HG02973 (cell line): Measurements from ENCODE around the gene GAB2.
A peak's percentile ranks its signal among the peaks of the same experiment; 100 is the strongest.
"Not testable (repeated sequence)": the region's sequence is repeated elsewhere in the genome, so short reads cannot be mapped to it uniquely, and the experiment has no call there.

Source experiments
- ATAC-seq: cut with Tn5 transposase; IDR thresholded peaks from one replicate; pipeline ENCODE4 v1.9.1; 2021; ENCODE audit warnings: moderate library complexity; ENCODE audit not compliant: unreplicated experiment

Gene GAB2

GRCh38 chr11:78371221-78371891 is 46.3 kb downstream of the GAB2 start:
- no peak for ATAC-seq

GRCh38 chr11:78370406-78371172 is 47.0 kb downstream of the GAB2 start:
- no peak for ATAC-seq

GRCh38 chr11:78365381-78365792 is 52.2 kb downstream of the GAB2 start:
- ATAC-seq: no peak

GRCh38 chr11:78364128-78364751 is 53.4 kb downstream of the GAB2 start:
- ATAC-seq: no peak

GRCh38 chr11:78363024-78363619 is 54.5 kb downstream of the GAB2 start:
- ATAC-seq: no peak

- no peak for ATAC-seq
Measured at GRCh38 chr11:78361228-78361627, 56.4 kb downstream of the GAB2 start.

- no peak for ATAC-seq
Measured at GRCh38 chr11:78359921-78360320, 57.7 kb downstream of the GAB2 start.

- ATAC-seq: not testable (repeated sequence)
Measured at GRCh38 chr11:78357924-78358323, 59.7 kb downstream of the GAB2 start.

- not testable (repeated sequence) for ATAC-seq
Measured at GRCh38 chr11:78357425-78357824, 60.2 kb downstream of the GAB2 start.

- ATAC-seq: not testable (repeated sequence)
Measured at GRCh38 chr11:78355742-78356141, 61.9 kb downstream of the GAB2 start.

- no peak for ATAC-seq
Measured at GRCh38 chr11:78355309-78355705, 62.3 kb downstream of the GAB2 start.

- ATAC-seq: peak; percentile 76
Measured at GRCh38 chr11:78354408-78355308, 63.0 kb downstream of the GAB2 start.

GRCh38 chr11:78351979-78352841 is 65.4 kb downstream of the GAB2 start:
- ATAC-seq: no peak

GRCh38 chr11:78351193-78351592 is 66.4 kb downstream of the GAB2 start:
- no peak for ATAC-seq

- ATAC-seq: no peak
Measured at GRCh38 chr11:78350646-78351165, 66.9 kb downstream of the GAB2 start.

GRCh38 chr11:78350091-78350645 is 67.5 kb downstream of the GAB2 start:
- no peak for ATAC-seq

GRCh38 chr11:78349624-78350023 is 68.0 kb downstream of the GAB2 start:
- no peak for ATAC-seq

GRCh38 chr11:78349114-78349513 is 68.5 kb downstream of the GAB2 start:
- no peak for ATAC-seq

- ATAC-seq: no peak
Measured at GRCh38 chr11:78347956-78348355, 69.7 kb downstream of the GAB2 start.
